ENCODE data around the gene NUP214. TPM values are rescaled to one million over a fixed set of nuclear protein-coding genes. Genes with fewer than 3 reads are reported as not detected.
"Not testable (repeated sequence)": the region's sequence is repeated elsewhere in the genome, so short reads cannot be mapped to it uniquely, and the experiment has no call there.

The NUP214 gene
- total RNA-seq, 1 donor from 2014 or later: 70.2 TPM

- no peak for DNase-seq (ENCODE audit: extremely low spot score in 2 of 2)
- H3K27ac ChIP-seq: no peak overlapping the region
- intact Hi-C loops (cut with DNase I): no loop called here
- H3K36me3 ChIP-seq: no peaks in the 10 kb centered on the region
- no peaks in the 10 kb centered on the region for H3K27me3 ChIP-seq
- H3K9me3 ChIP-seq: no peaks in the 10 kb centered on the region
- H3K4me3 ChIP-seq: no peak overlapping the region
- TF ChIP-seq POLR2AphosphoS5 (IDR thresholded peaks at IDR 0.05; ENCODE audit: insufficient read depth in 1 of 2, low read depth in 1 of 2): no peak
- TF ChIP-seq POLR2A (IDR thresholded peaks at IDR 0.05): no peak
- no peak for TF ChIP-seq CTCF (IDR thresholded peaks at IDR 0.05)
- peaks cover 27% of the 10 kb centered on the region for H3K4me1 ChIP-seq
Observed at GRCh38 chr9:131099102-131099606, 26.2 kb upstream of the NUP214 start.

- H3K9me3 ChIP-seq; H3K27ac ChIP-seq; DNase-seq (ENCODE audit: extremely low spot score in 2 of 2); H3K4me3 ChIP-seq; H3K36me3 ChIP-seq; intact Hi-C loops (cut with DNase I); H3K27me3 ChIP-seq: not testable (repeated sequence)
- peaks cover 27% of the 10 kb centered on the region for H3K4me1 ChIP-seq
Observed at GRCh38 chr9:131099845-131100244, 25.5 kb upstream of the NUP214 start.

GRCh38 chr9:131100445-131100844 lies 24.9 kb upstream of the NUP214 start:
- no peaks in the 10 kb centered on the region for H3K9me3 ChIP-seq
- H3K36me3 ChIP-seq: no peaks in the 10 kb centered on the region
- no peak overlapping the region for H3K4me3 ChIP-seq
- no peak overlapping the region for H3K27ac ChIP-seq
- TF ChIP-seq POLR2AphosphoS5 (IDR thresholded peaks at IDR 0.05; ENCODE audit: insufficient read depth in 1 of 2, low read depth in 1 of 2) (peak in 1 of 2 donors; percentile 11), CTCF (IDR thresholded peaks at IDR 0.05) (no peak), POLR2A (IDR thresholded peaks at IDR 0.05) (no peak)
- peaks cover 27% of the 10 kb centered on the region for H3K4me1 ChIP-seq
- no peak for DNase-seq (ENCODE audit: extremely low spot score in 2 of 2)
- no peaks in the 10 kb centered on the region for H3K27me3 ChIP-seq
- intact Hi-C loops (cut with DNase I): no loop called here

- no peak for DNase-seq (ENCODE audit: extremely low spot score in 2 of 2)
- H3K4me1 ChIP-seq: peaks cover 19% of the 10 kb centered on the region
- H3K4me3 ChIP-seq: no peak overlapping the region
- no peaks in the 10 kb centered on the region for H3K36me3 ChIP-seq
- no peaks in the 10 kb centered on the region for H3K9me3 ChIP-seq
- no peaks in the 10 kb centered on the region for H3K27me3 ChIP-seq
- no peak for TF ChIP-seq CTCF (IDR thresholded peaks at IDR 0.05)
- H3K27ac ChIP-seq: no peak overlapping the region
- intact Hi-C loops (cut with DNase I): no loop called here
Observed at GRCh38 chr9:131101207-131101964, 24.0 kb upstream of the NUP214 start.

GRCh38 chr9:131103024-131103423 lies 22.4 kb upstream of the NUP214 start:
- intact Hi-C loops (cut with DNase I): no loop called here
- Histone ChIP-seq H3K4me1 (peaks cover 6% of the 10 kb centered on the region), H3K4me3 (no peak overlapping the region), H3K27me3 (no peaks in the 10 kb centered on the region), H3K9me3 (no peaks in the 10 kb centered on the region), H3K36me3 (no peaks in the 10 kb centered on the region), H3K27ac (no peak overlapping the region)
- no peak for TF ChIP-seq POLR2A (IDR thresholded peaks at IDR 0.05)
- TF ChIP-seq POLR2AphosphoS5 (IDR thresholded peaks at IDR 0.05; ENCODE audit: insufficient read depth in 1 of 2, low read depth in 1 of 2): no peak
- no peak for TF ChIP-seq CTCF (IDR thresholded peaks at IDR 0.05)
- DNase-seq (ENCODE audit: extremely low spot score in 2 of 2): no peak

Data from vagina (tissue), 2 donors.